Measurements from ENCODE around the gene BATF2. TPM values are rescaled to one million over a fixed set of nuclear protein-coding genes. Genes with fewer than 3 reads are reported as not detected.

BATF2 gene

Small RNAs within 50 kb of the gene (small RNA-seq; reads per million reads assigned to genes)
- gene MIR6879 (ENCODE audit: insufficient read depth): 2.4 reads per million
- not detected for gene SNX15 (ENCODE audit: insufficient read depth)

Data from neuronal stem cell (in vitro differentiated cells).